ENCODE measurements around the gene UBE2D2.
"Not testable (repeated sequence)": the region's sequence is repeated elsewhere in the genome, so short reads cannot be mapped to it uniquely, and the experiment has no call there.

The UBE2D2 gene

GRCh38 chr5:139560752-139561654 lies at the start of gene UBE2D2:
Gene UBE2D2 (plus strand): TSS chr5:139561339. CDS start chr5:139561792, 453 bp downstream.
- peak; percentile 93 to 96 for DNase-seq

GRCh38 chr5:139512786-139513390 lies 48.3 kb upstream of the UBE2D2 start:
- no peak for DNase-seq

- DNase-seq = peak; percentile 53 to 75
Measured at GRCh38 chr5:139513434-139513833, 47.7 kb upstream of the UBE2D2 start.

GRCh38 chr5:139513852-139514485 lies 47.2 kb upstream of the UBE2D2 start:
- no peak for DNase-seq

- no peak for DNase-seq
Measured at GRCh38 chr5:139514486-139514856, 46.7 kb upstream of the UBE2D2 start.

- peak; percentile 45 to 84 for DNase-seq
Measured at GRCh38 chr5:139517683-139518564, 43.2 kb upstream of the UBE2D2 start.

GRCh38 chr5:139523635-139524445 lies 37.3 kb upstream of the UBE2D2 start:
- no peak for DNase-seq

- no peak for DNase-seq
Measured at GRCh38 chr5:139524446-139524845, 36.7 kb upstream of the UBE2D2 start.

- no peak for DNase-seq
Measured at GRCh38 chr5:139524940-139525585, 36.1 kb upstream of the UBE2D2 start.

- DNase-seq = not testable (repeated sequence)
Measured at GRCh38 chr5:139525586-139526308, 35.4 kb upstream of the UBE2D2 start.

- not testable (repeated sequence) for DNase-seq
Measured at GRCh38 chr5:139526309-139527089, 34.6 kb upstream of the UBE2D2 start.

GRCh38 chr5:139527090-139527470 lies 34.1 kb upstream of the UBE2D2 start:
- not testable (repeated sequence) for DNase-seq

GRCh38 chr5:139527896-139528467 lies 33.2 kb upstream of the UBE2D2 start:
- DNase-seq = not testable (repeated sequence)

GRCh38 chr5:139528695-139529094 lies 32.4 kb upstream of the UBE2D2 start:
- not testable (repeated sequence) for DNase-seq

GRCh38 chr5:139530079-139530478 lies 31.1 kb upstream of the UBE2D2 start:
- DNase-seq = not testable (repeated sequence)

- no peak for DNase-seq
Measured at GRCh38 chr5:139531772-139532169, 29.4 kb upstream of the UBE2D2 start.

- no peak for DNase-seq
Measured at GRCh38 chr5:139543423-139543991, 17.6 kb upstream of the UBE2D2 start.

GRCh38 chr5:139546593-139546992 lies 14.5 kb upstream of the UBE2D2 start:
- DNase-seq = not testable (repeated sequence)

Data from SW 1271 (cell line).